Measurements from ENCODE around the gene SCN10A. TPM values are rescaled to one million over a fixed set of nuclear protein-coding genes. Genes with fewer than 3 reads are reported as not detected.

Gene SCN10A
- total and polyA plus RNA-seq, 9 of the 15 experiments (the other 6 are each of a cell fraction or from before 2014, with no cell fraction given) = not detected

DNA sequence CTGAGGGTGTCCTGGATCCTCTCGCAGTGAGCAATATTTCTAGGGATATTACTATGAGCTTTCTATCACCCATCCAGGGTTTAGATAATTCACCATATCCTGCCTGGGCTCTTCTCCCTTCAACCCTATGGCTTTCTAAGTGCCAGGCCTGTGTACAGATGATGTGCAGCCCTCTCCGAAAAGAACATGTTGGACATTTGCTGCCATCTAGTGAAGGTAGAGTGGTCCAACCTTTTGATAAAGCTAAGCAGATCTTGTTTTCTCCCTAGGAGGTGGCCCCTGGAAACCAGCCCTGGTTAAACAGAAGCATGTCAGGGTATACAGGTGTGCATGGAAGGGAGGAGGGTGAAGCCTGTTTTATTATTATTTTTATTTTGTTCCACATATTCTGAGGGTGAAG is 27.9 kb upstream of the SCN10A start (continued):
- TF ChIP-seq, protein P1, sequence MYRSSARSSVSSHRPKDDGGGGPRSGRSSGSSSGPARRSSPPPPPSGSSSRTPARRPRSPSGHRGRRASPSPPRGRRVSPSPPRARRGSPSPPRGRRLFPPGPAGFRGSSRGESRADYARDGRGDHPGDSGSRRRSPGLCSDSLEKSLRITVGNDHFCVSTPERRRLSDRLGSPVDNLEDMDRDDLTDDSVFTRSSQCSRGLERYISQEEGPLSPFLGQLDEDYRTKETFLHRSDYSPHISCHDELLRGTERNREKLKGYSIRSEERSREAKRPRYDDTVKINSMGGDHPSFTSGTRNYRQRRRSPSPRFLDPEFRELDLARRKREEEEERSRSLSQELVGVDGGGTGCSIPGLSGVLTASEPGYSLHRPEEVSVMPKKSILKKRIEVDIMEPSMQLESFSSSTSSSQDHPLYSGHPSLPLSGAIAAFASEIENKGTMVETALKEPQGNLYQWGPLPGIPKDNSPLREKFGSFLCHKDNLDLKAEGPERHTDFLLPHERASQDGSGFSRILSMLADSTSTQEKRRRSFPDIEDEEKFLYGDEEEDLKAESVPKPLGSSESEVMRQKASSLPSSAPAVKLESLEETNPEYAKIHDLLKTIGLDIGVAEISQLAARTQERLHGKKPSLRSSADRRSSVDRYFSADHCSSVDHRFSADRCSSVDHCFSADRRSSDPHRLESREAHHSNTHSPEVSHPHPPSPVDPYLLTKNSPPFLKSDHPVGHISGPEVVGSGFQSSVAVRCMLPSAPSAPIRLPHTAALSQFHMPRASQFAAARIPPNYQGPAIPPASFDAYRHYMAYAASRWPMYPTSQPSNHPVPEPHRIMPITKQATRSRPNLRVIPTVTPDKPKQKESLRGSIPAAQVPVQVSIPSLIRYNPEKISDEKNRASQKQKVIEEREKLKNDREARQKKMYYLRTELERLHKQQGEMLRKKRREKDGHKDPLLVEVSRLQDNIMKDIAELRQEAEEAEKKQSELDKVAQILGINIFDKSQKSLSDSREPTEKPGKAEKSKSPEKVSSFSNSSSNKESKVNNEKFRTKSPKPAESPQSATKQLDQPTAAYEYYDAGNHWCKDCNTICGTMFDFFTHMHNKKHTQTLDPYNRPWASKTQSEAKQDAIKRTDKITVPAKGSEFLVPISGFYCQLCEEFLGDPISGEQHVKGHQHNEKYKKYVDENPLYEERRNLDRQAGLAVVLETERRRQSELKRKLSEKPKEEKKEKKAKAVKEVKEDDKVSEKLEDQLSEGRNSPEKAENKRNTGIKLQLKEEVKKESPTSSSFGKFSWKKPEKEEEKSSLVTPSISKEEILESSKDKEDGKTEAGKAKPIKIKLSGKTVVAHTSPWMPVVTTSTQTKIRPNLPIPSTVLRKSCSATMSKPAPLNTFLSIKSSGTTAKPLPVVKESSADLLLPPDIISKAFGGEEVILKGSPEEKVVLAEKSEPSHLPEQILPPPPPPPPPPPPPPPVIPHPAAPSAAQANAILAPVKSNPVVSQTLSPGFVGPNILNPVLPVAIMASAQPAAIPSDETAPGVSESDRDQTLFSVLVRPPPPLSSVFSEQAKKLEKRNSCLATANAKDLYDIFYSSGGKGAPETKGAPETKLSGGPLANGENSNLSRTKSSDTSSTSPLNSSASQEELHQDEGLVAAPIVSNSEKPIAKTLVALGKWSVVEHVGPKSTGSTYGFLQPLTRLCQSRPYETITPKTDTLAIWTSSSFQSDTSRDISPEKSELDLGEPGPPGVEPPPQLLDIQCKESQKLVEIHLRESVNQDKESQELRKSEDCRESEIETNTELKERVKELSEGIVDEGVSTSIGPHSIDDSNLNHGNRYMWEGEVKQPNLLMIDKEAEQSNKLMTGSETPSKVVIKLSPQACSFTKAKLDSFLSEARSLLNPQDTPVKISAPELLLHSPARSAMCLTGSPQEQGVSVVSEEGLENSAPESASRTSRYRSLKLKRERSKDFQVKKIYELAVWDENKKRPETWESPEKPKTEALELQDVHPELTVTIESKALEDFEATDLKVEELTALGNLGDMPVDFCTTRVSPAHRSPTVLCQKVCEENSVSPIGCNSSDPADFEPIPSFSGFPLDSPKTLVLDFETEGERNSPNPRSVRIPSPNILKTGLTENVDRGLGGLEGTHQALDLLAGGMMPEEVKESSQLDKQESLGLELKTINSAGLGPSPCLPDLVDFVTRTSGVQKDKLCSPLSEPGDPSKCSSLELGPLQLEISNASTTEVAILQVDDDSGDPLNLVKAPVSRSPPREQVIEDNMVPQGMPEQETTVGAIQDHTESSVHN (IDR thresholded peaks at IDR 0.05; ENCODE audit: borderline replicate concordance in 1 of 2, low read depth in 1 of 2) = no peak
- TF ChIP-seq NRF1 (conservative IDR thresholded peaks at IDR 0.05 in 1 of 2, IDR thresholded peaks at IDR 0.05 in 1 of 2) (0 out of 4 replicates have a peak, but pooled peaks of 1 of the 2 experiments have one; percentile 19), CBX5 (IDR thresholded peaks at IDR 0.05; ENCODE audit: borderline replicate concordance, low read depth) (no peak), ADNP (tag; IDR thresholded peaks at IDR 0.05) (no peak), ZNF124 (CRISPR knock-in tag; IDR thresholded peaks at IDR 0.05) (no peak), RNF2 (IDR thresholded peaks at IDR 0.05) (no peak), STAG1 (CRISPR knock-in tag; IDR thresholded peaks at IDR 0.05; ENCODE audit: borderline replicate concordance) (peak; percentile 37; the same call in 1 of the 2 replicates), FOXM1 (IDR thresholded peaks at IDR 0.05; ENCODE audit: low read depth) (no peak), FOXM1 (CRISPR knock-in tag; IDR thresholded peaks at IDR 0.05; ENCODE audit: low read depth) (no peak), RAD21 (CRISPR knock-in tag; conservative IDR thresholded peaks at IDR 0.05 in 1 of 2, IDR thresholded peaks at IDR 0.05 in 1 of 2) (peak; percentile 82 to 83)
- TF ChIP-seq, protein P2, sequence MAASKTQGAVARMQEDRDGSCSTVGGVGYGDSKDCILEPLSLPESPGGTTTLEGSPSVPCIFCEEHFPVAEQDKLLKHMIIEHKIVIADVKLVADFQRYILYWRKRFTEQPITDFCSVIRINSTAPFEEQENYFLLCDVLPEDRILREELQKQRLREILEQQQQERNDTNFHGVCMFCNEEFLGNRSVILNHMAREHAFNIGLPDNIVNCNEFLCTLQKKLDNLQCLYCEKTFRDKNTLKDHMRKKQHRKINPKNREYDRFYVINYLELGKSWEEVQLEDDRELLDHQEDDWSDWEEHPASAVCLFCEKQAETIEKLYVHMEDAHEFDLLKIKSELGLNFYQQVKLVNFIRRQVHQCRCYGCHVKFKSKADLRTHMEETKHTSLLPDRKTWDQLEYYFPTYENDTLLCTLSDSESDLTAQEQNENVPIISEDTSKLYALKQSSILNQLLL (CRISPR knock-in tag; IDR thresholded peaks at IDR 0.05; ENCODE audit: borderline replicate concordance) = no peak
- TF ChIP-seq, protein P3, sequence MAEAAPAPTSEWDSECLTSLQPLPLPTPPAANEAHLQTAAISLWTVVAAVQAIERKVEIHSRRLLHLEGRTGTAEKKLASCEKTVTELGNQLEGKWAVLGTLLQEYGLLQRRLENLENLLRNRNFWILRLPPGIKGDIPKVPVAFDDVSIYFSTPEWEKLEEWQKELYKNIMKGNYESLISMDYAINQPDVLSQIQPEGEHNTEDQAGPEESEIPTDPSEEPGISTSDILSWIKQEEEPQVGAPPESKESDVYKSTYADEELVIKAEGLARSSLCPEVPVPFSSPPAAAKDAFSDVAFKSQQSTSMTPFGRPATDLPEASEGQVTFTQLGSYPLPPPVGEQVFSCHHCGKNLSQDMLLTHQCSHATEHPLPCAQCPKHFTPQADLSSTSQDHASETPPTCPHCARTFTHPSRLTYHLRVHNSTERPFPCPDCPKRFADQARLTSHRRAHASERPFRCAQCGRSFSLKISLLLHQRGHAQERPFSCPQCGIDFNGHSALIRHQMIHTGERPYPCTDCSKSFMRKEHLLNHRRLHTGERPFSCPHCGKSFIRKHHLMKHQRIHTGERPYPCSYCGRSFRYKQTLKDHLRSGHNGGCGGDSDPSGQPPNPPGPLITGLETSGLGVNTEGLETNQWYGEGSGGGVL (CRISPR knock-in tag; IDR thresholded peaks at IDR 0.05) = no peak
- TF ChIP-seq, protein P4, sequence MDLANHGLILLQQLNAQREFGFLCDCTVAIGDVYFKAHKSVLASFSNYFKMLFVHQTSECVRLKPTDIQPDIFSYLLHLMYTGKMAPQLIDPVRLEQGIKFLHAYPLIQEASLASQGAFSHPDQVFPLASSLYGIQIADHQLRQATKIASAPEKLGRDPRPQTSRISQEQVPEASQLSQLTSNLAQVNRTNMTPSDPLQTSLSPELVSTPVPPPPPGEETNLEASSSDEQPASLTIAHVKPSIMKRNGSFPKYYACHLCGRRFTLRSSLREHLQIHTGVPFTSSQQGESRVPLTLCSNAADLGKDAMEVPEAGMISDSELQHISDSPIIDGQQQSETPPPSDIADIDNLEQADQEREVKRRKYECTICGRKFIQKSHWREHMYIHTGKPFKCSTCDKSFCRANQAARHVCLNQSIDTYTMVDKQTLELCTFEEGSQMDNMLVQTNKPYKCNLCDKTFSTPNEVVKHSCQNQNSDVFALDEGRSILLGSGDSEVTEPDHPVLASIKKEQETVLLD (IDR thresholded peaks at IDR 0.05) = no peak
- TF ChIP-seq, protein P5, sequence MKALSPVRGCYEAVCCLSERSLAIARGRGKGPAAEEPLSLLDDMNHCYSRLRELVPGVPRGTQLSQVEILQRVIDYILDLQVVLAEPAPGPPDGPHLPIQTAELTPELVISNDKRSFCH (CRISPR knock-in tag; IDR thresholded peaks at IDR 0.05) = no peak
- TF ChIP-seq, protein P5 (tag; IDR thresholded peaks at IDR 0.05) = no peak
